ENCODE measurements around the gene PRIMPOL.

DNA sequence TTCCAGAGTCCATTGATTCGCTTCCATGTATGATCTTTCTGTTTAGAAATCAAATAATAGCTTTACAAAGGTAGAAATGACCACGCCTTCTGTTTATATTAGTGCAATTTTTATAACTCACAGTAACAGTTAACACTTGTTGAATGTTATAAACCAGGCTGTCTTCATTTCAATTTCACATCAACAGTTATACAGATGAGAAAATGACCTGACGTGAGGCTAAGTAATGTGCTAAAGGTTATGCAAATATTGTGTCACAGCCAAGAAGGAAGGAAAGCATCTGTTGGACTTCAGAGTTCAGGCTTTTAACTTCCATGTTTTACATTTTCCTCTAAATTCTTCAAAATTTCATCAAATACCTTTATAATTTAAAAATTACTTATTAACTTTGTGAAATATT is 14.2 kb upstream of the PRIMPOL start:
- TF ChIP-seq, protein P1, sequence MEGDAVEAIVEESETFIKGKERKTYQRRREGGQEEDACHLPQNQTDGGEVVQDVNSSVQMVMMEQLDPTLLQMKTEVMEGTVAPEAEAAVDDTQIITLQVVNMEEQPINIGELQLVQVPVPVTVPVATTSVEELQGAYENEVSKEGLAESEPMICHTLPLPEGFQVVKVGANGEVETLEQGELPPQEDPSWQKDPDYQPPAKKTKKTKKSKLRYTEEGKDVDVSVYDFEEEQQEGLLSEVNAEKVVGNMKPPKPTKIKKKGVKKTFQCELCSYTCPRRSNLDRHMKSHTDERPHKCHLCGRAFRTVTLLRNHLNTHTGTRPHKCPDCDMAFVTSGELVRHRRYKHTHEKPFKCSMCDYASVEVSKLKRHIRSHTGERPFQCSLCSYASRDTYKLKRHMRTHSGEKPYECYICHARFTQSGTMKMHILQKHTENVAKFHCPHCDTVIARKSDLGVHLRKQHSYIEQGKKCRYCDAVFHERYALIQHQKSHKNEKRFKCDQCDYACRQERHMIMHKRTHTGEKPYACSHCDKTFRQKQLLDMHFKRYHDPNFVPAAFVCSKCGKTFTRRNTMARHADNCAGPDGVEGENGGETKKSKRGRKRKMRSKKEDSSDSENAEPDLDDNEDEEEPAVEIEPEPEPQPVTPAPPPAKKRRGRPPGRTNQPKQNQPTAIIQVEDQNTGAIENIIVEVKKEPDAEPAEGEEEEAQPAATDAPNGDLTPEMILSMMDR (IDR thresholded peaks at IDR 0.05; ENCODE audit: low read depth, low read length, poor library complexity, severe bottlenecking) = no peak
- TF ChIP-seq EZH2phosphoT487 (IDR thresholded peaks at IDR 0.05; ENCODE audit: borderline replicate concordance, low read length) = no peak

All from DOHH2 (cell line).